Naive thymus-derived CD8-positive, alpha-beta T cell (primary cell): ENCODE data around the gene ZNF148. TPM values are rescaled to one million over a fixed set of nuclear protein-coding genes. Genes with fewer than 3 reads are reported as not detected.

ENCODE experiments used
- ATAC-seq, 2 donors: fragments of 150-1000 bp; cut with Tn5 transposase in 1 of 2; sonication (Bioruptor Pico), chemical (Tn5 transposase) in 1 of 2; 1 replicate in 1 of 2; 2 replicates in 1 of 2; pipeline ENCODE4 v1.10.0; 2021; ENCODE audit warnings: mild to moderate bottlenecking in 2 of 2, moderate library complexity in 2 of 2
- POLR2A ChIA-PET: fragments of 350-600 bp; sonication (Branson Sonifier 250); formaldehyde crosslinking; loops from one replicate; lab custom pipeline; 2021; ENCODE audit warnings: antibody characterized with exemption; lab: Charles Lee
- DNase-seq, 10 donors: peaks; one replicate each; pipeline versions ENCODE4 v3.0.0 to v3.0.0-alpha.2; 2020 to 2022
- H3K27ac Mint-ChIP-seq, 10 donors: one replicate each; pipeline ENCODE4 v1.8.0; 2020 to 2022; ENCODE audit warnings: mild to moderate bottlenecking in 10 of 10, mixed read lengths in 10 of 10, moderate library complexity in 4 of 10, inconsistent platforms in 1 of 10
- H3K27me3 Mint-ChIP-seq, 5 donors: one replicate each; pipeline ENCODE4 v1.8.0; 2021 to 2022; ENCODE audit warnings: mixed read lengths in 5 of 5
- H3K36me3 Mint-ChIP-seq, 3 donors: one replicate each; pipeline ENCODE4 v1.8.0; 2020 to 2022; ENCODE audit warnings: mixed read lengths in 3 of 3, mild to moderate bottlenecking in 2 of 3, inconsistent platforms in 1 of 3
- H3K4me1 Mint-ChIP-seq, 4 donors: one replicate each; pipeline ENCODE4 v1.8.0; 2021 to 2022; ENCODE audit warnings: mixed read lengths in 4 of 4
- H3K4me3 Mint-ChIP-seq, 10 donors: one replicate each; pipeline ENCODE4 v1.8.0; 2020 to 2022; ENCODE audit warnings: mild to moderate bottlenecking in 10 of 10, mixed read lengths in 10 of 10, moderate library complexity in 6 of 10, inconsistent platforms in 1 of 10
- H3K9me3 Mint-ChIP-seq, 9 donors: one replicate each; pipeline ENCODE4 v1.8.0; 2020 to 2022; ENCODE audit warnings: mixed read lengths in 9 of 9, mild to moderate bottlenecking in 3 of 9, inconsistent platforms in 1 of 9, moderate library complexity in 1 of 9
- polyA plus RNA-seq, 3 donors: library from polyadenylated mRNA; unstranded; fragments of 300-500 nt; fragmentation: Illumina TruSeq; gene quantifications; one replicate each; pipeline ENCODE4 v1.2.3, GENCODE V29; 2021
- total RNA-seq, 8 experiments: library from RNA in 2 of 8; stranded (reverse) in 2 of 8; gene quantifications; one replicate each; pipeline ENCODE4 v1.2.3 and lab custom pipeline; 2021 to 2026

ZNF148 gene
- total and polyA plus RNA-seq, 5 experiments from 2014 or later: 62.5 to 100 (median 80.7) TPM

DNA sequence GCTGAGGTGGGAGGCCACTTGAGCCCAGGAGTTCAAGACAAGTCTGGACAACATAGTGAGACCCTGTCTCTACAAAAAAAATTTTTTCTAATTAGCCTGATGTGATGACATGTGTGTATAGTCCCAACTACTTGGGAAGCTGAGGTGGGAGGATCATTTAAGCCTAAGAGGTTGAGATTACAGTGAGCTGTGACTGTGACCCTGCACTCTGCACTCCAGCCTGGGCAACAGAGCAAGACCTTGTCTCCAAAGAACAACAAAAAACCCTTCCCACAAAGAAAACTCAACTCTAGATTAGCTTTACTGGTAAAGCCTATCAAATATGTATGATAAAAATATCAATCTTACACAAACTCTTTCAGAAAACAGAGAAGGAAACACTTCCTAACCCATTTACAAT, 68.5 kb downstream of the ZNF148 start:
- peak overlapping the region in 3 of 10 donors; percentile 6 to 42 (median 14) for H3K4me3 Mint-ChIP-seq
- POLR2A ChIA-PET: no interaction called here
- ATAC-seq (no peak), DNase-seq (no peak)
- H3K9me3 Mint-ChIP-seq: no peaks in the 10 kb centered on the region
- peaks cover 21 to 65% (median 52%) of the 10 kb centered on the region in 4 donors for H3K4me1 Mint-ChIP-seq
- H3K27me3 Mint-ChIP-seq: no peaks in the 10 kb centered on the region
- peaks cover 5 to 63% (median 23%) of the 10 kb centered on the region in 3 donors for H3K36me3 Mint-ChIP-seq
- peak overlapping the region in 4 of 10 donors; percentile 17 to 38 (median 26) for H3K27ac Mint-ChIP-seq

DNA sequence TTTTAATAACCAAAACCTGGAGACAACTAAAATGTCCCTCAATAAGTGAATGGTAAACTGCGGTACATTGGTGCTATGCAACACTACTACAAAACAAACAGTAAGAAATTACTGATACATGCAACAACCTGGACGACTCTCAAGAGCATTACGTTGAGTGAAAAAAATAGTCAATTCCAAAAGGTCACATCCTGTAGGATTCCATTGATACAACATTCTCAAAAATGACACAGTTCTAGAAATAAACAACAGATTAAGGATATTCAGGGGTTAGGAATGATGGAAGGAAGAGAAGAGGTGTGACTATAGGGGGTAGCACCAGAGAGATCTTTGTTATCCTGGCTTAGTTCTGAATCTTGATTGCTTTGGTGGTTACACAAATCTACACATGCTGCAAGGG, 72.2 kb downstream of the ZNF148 start:
- H3K36me3 Mint-ChIP-seq: peaks cover 5 to 52% (median 19%) of the 10 kb centered on the region in 3 donors
- peaks cover 13 to 54% (median 40%) of the 10 kb centered on the region in 4 donors for H3K4me1 Mint-ChIP-seq
- DNase-seq (no peak), ATAC-seq (no peak)
- H3K27me3 Mint-ChIP-seq: no peaks in the 10 kb centered on the region
- POLR2A ChIA-PET: interaction anchor here (0.6 kb wide), 1 partner anchor 145 kb away, joined by 3 read pairs; no protein-coding TSS in a partner anchor
- no peaks in the 10 kb centered on the region for H3K9me3 Mint-ChIP-seq
- no peak overlapping the region for H3K27ac Mint-ChIP-seq
- H3K4me3 Mint-ChIP-seq: peak overlapping the region in 1 of 10 donors; percentile 37

DNA sequence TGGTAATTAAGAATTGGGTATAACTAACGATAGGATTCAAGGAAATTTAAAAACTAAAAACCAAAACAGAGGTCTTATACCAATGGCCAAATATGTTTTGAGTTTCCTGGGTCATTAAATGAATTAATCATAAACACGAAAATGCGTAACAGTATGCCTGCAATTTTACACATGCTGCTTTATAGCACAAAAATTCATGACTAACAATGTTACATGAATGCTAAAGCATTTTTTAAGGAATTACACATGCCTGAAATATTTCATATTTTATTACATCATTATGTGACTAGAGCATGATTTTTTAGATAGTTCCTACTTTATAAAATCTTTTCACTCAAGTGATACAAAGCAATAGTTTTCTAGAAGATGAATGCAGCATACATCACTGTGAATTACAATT, 74.7 kb downstream of the ZNF148 start:
- peaks cover 13 to 59% (median 41%) of the 10 kb centered on the region in 4 donors for H3K4me1 Mint-ChIP-seq

DNA sequence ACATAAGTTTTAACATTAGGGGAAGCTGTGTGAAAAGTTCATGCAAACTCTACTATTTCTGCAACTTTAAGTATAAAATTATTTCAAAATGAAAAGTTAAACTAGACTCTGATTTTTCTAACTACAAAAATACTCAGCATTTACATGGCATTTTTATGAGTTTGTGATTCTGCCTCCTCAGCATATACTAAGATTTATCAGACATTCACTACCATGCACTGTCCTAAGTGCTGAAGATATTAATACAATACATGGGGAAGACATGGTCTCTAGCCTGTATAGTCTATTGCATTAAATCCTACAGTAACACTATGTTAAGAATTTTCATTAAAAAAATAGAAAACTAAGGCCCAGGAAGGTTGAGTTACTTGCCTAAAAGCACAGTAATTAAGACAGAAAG, 80.7 kb downstream of the ZNF148 start:
- H3K9me3 Mint-ChIP-seq: no peaks in the 10 kb centered on the region
- POLR2A ChIA-PET: no interaction called here
- ATAC-seq: no peak
- peaks cover 23 to 66% (median 62%) of the 10 kb centered on the region in 4 donors for H3K4me1 Mint-ChIP-seq
- no peak overlapping the region for H3K27ac Mint-ChIP-seq
- no peaks in the 10 kb centered on the region for H3K27me3 Mint-ChIP-seq
- no peak overlapping the region for H3K4me3 Mint-ChIP-seq
- DNase-seq: no peak
- H3K36me3 Mint-ChIP-seq: peaks cover 0 to 30% (median 2%) of the 10 kb centered on the region in 3 donors

More for the DNA sequence above, 74.7 kb downstream of the ZNF148 start:
- no peak overlapping the region for H3K27ac Mint-ChIP-seq
- H3K4me3 Mint-ChIP-seq: no peak overlapping the region
- peaks cover 5 to 32% (median 8%) of the 10 kb centered on the region in 3 donors for H3K36me3 Mint-ChIP-seq
- no peaks in the 10 kb centered on the region for H3K27me3 Mint-ChIP-seq
- no peaks in the 10 kb centered on the region for H3K9me3 Mint-ChIP-seq
- DNase-seq: no peak
- ATAC-seq: no peak
- POLR2A ChIA-PET: no interaction called here

DNA sequence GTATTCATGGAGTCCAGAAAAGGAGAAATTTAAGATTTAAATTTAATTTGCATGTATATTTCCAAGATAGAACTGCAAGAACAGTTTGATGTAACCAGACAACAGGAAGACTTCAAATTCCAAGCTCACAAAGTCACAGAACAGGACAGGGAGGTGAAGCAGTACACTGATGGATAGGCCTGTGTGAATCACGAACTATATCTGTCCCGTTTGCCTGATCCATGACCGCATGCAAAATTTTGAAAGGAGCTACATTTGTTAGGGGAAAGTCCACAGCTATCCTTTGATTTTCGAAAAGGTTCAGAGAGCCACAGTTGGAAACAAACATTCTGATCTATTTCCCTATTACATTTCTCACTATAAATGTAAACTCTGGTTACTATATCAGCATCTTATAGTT, 83.1 kb downstream of the ZNF148 start:
- peaks cover 8 to 51% (median 19%) of the 10 kb centered on the region in 3 donors for H3K36me3 Mint-ChIP-seq

DNA sequence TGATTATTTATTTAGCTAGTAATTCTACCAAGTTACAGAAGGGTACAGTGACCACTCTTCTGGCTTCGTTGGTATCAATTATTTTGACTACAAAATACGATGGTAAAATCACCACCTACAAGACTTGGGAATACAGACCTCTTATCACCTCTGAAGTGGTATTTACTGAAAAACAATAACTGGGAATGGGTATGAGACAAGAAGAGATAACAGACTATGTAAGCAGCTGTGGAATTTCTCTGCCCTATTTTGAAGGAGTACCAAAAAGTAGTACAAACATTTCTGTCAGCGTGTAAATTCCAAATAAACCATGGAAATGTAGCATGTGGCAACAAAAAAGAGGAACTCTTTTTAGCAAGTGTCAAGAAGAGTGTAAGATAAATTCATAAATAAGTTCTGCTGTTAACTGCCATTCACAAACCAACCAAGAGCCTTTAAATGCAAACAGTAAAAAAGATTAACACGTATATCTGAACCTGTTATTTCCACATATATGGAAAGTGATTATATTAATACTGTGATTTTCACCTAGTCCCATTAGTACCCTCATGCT, 85.6 kb downstream of the ZNF148 start:
- no peak for ATAC-seq
- H3K4me1 Mint-ChIP-seq: peaks cover 25 to 74% (median 58%) of the 10 kb centered on the region in 4 donors
- POLR2A ChIA-PET: no interaction called here
- no peaks in the 10 kb centered on the region for H3K9me3 Mint-ChIP-seq
- H3K27me3 Mint-ChIP-seq: no peaks in the 10 kb centered on the region
- peaks cover 8 to 67% (median 19%) of the 10 kb centered on the region in 3 donors for H3K36me3 Mint-ChIP-seq
- peak overlapping the region in 3 of 10 donors; percentile 30 to 79 (median 55) for H3K27ac Mint-ChIP-seq
- no peak for DNase-seq
- no peak overlapping the region for H3K4me3 Mint-ChIP-seq

More for the DNA sequence above, 83.1 kb downstream of the ZNF148 start:
- Mint-ChIP-seq H3K9me3 (no peaks in the 10 kb centered on the region), H3K4me3 (no peak overlapping the region), H3K27me3 (no peaks in the 10 kb centered on the region), H3K4me1 (peaks cover 24 to 70% (median 58%) of the 10 kb centered on the region in 4 donors), H3K27ac (peak overlapping the region in 2 of 10 donors; percentile 5 to 38)
- POLR2A ChIA-PET: no interaction called here
- ATAC-seq (no peak), DNase-seq (no peak)

DNA sequence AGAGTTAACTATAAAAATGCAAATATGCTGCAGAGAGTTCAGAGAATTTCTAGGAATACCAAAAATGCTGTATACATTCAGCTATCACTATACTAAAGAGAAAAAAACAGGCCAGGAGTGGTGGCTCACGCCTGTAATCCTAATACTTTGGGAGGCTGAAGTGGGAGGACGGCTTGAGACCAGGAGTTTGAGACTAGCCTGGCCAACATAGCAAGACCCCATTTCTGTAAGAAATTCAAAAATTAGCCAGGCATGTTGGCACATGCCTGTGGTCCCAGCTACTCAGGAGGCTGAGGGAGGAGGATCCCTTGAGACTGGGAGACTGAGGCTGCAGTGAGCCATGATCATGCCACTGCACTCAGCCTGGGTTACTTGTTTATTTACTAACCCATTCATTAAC, 87.9 kb downstream of the ZNF148 start:
- H3K36me3 Mint-ChIP-seq: peaks cover 8 to 75% (median 18%) of the 10 kb centered on the region in 3 donors
- POLR2A ChIA-PET: no interaction called here

DNA sequence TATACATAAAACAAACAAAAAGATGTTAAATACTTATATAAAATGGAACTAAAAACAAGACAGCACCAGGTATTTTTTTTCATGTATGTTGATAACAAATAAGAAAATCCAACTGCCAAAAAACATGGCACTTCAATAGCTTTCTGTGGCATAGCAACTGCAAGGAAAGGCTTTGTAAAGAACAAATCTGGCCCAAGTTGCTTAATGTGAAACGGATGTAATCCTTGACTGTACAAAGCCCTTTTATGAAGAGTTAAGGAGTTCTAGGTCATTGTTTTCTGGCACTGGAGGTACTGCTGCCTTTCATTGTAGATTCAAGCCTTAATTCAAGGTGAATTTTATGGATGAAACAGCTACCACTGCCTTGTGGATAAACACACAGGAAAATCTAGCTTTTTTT, 93.7 kb downstream of the ZNF148 start:
- Mint-ChIP-seq H3K4me1 (peaks cover 4 to 35% (median 22%) of the 10 kb centered on the region in 4 donors), H3K4me3 (no peak overlapping the region), H3K27ac (no peak overlapping the region), H3K36me3 (peaks cover 0 to 70% (median 14%) of the 10 kb centered on the region in 3 donors), H3K9me3 (peaks cover 0 to 2% (median 0%) of the 10 kb centered on the region in 9 donors), H3K27me3 (no peaks in the 10 kb centered on the region)
- DNase-seq (no peak), ATAC-seq (no peak)
- POLR2A ChIA-PET: no interaction called here

More for the DNA sequence above, 87.9 kb downstream of the ZNF148 start:
- Mint-ChIP-seq H3K27ac (no peak overlapping the region), H3K4me1 (peaks cover 23 to 69% (median 51%) of the 10 kb centered on the region in 4 donors), H3K27me3 (no peaks in the 10 kb centered on the region), H3K4me3 (no peak overlapping the region), H3K9me3 (no peaks in the 10 kb centered on the region)
- no peak for ATAC-seq
- no peak for DNase-seq

DNA sequence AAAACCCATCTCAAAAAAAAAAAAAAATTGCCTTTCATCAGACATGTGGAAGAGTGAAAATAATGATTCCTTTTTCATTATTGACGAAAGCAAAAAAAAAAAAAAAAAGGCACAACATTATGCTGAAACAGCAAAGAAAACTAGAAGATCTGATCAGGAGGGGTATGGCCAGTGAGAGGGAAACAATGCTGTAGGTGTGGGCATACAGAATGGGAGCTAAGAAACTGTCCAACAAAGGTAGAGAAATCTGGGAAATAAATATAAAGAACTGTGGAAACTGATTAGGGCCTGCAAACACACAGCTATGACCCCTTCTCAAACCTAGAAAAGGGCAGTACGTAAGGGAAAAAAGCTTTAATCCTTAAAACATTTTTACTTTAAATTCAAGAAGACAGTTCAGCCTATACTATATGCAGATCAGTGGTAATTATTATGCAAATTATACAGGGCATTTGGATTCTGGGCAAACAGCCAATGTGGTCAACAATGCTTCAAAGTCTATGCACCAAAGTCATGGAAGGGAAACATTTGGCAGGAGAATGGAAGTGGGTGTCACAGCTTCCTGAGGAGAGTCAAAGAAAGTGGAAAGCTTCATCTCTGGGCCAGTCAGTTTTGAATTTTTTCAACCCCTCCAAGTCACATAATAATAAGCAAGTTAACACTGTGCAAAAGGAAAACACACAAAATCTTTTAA, 94.3 kb downstream of the ZNF148 start:
- H3K27ac Mint-ChIP-seq: peak overlapping the region in 4 of 10 donors; percentile 8 to 79 (median 24)

DNA sequence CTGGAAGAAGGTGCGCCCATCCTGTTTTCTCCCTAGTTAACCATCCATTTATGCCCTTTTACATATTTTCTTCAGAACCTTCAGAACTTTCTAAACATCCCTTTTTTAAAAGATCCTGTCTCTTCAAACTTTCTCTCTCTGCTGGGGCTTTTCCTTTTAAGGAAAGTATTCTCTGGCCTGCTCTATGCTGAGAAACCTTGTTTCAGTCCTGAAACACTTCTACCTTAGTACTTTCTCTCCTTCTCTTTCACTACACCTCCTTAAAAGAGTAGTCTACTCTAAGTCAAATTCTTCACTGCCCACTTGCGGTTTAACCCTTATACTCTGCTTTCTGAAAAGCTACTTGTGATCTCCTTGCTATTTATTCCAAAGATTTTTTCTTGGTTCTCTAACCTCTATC, 97.0 kb downstream of the ZNF148 start:
- POLR2A ChIA-PET: no interaction called here
- H3K4me1 Mint-ChIP-seq: peaks cover 4 to 16% (median 8%) of the 10 kb centered on the region in 4 donors
- H3K27me3 Mint-ChIP-seq: no peaks in the 10 kb centered on the region
- ATAC-seq (no peak), DNase-seq (no peak)
- H3K9me3 Mint-ChIP-seq: peaks cover 0 to 2% (median 0%) of the 10 kb centered on the region in 9 donors
- H3K4me3 Mint-ChIP-seq: no peak overlapping the region
- peak overlapping the region in 3 of 10 donors; percentile 12 to 66 (median 19) for H3K27ac Mint-ChIP-seq
- peaks cover 0 to 69% (median 14%) of the 10 kb centered on the region in 3 donors for H3K36me3 Mint-ChIP-seq

More for the DNA sequence above, 94.3 kb downstream of the ZNF148 start:
- DNase-seq (no peak), ATAC-seq (no peak)
- POLR2A ChIA-PET: no interaction called here
- Mint-ChIP-seq H3K27me3 (no peaks in the 10 kb centered on the region), H3K9me3 (peaks cover 0 to 2% (median 0%) of the 10 kb centered on the region in 9 donors), H3K4me3 (no peak overlapping the region), H3K36me3 (peaks cover 0 to 69% (median 14%) of the 10 kb centered on the region in 3 donors), H3K4me1 (peaks cover 4 to 29% (median 20%) of the 10 kb centered on the region in 4 donors)

DNA sequence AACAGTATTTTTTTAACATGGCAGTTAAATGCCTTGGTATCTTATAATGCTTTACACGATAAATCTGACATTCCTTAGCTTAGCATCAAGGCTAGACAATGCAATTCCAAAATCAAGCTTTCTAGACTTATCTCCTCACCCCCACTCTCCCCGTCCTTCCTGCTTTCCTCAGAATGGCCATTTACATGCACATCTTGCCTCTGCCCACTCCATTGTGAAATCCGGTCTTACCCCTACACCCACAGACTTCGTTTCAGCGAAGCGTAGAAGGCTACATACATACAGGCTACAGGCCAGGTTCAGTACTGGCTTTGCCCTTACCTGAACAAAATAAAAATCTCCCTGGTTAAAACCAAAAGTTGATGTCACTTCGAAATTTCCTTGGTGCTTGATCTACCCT, 104.0 kb downstream of the ZNF148 start:
- POLR2A ChIA-PET: interaction anchor here (0.5 kb wide), 1 partner anchor 127 kb away, joined by 3 read pairs; no protein-coding TSS in a partner anchor
- no peak for DNase-seq
- peaks cover 4 to 75% (median 26%) of the 10 kb centered on the region in 3 donors for H3K36me3 Mint-ChIP-seq

DNA sequence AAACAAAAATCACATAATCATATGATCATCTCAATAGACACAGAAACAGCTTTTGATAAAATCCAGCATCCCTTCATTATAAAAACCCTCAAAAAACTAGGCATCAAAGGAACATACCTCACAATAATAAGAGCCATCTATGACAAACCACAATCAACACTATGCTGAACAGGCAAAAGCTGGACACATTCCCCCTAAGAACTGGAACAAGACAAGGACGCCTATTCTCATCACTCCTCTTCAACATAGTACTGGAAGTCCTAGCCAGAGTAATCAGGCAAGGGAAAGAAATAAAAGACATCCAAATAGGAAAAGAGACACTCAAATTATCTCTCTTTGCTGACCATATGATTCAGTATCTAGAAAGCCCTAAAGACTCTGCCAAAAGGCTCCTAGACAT, 107.7 kb downstream of the ZNF148 start:
- no peak for DNase-seq
- peak overlapping the region in 3 of 10 donors; percentile 11 to 40 (median 15) for H3K27ac Mint-ChIP-seq

More for the DNA sequence above, 104.0 kb downstream of the ZNF148 start:
- ATAC-seq: no peak
- no peak overlapping the region for H3K4me3 Mint-ChIP-seq
- H3K27me3 Mint-ChIP-seq: no peaks in the 10 kb centered on the region
- no peaks in the 10 kb centered on the region for H3K9me3 Mint-ChIP-seq
- peaks cover 21 to 24% (median 23%) of the 10 kb centered on the region in 4 donors for H3K4me1 Mint-ChIP-seq
- H3K27ac Mint-ChIP-seq: peak overlapping the region in 2 of 10 donors; percentile 7 to 56

DNA sequence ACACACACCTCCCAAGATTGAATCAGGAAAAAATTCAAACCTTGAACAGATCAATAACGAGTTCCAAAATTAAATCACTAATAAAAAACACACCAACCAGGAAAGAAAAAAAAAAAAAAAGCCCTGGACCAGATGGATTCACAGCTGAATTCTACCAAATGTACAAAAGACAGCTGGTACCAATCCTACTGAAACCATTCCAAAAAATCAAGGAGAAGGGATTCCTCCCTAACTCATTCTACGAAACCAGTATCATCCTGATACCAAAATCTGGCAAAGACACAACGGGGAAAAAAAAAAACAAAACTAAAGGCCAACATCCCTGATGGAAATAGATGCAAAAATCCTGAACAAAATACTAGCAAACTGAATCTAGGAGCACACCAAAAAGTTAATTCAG, 108.2 kb downstream of the ZNF148 start:
- H3K4me1 Mint-ChIP-seq: peaks cover 21 to 25% (median 23%) of the 10 kb centered on the region in 4 donors
- no peak overlapping the region for H3K27ac Mint-ChIP-seq
- no peak overlapping the region for H3K4me3 Mint-ChIP-seq
- H3K9me3 Mint-ChIP-seq: no peaks in the 10 kb centered on the region
- H3K36me3 Mint-ChIP-seq: peaks cover 2 to 78% (median 26%) of the 10 kb centered on the region in 3 donors
- H3K27me3 Mint-ChIP-seq: no peaks in the 10 kb centered on the region
- DNase-seq (no peak), ATAC-seq (no peak)
- POLR2A ChIA-PET: no interaction called here

More for the DNA sequence above, 107.7 kb downstream of the ZNF148 start:
- no peak for ATAC-seq
- H3K36me3 Mint-ChIP-seq: peaks cover 4 to 76% (median 29%) of the 10 kb centered on the region in 3 donors
- POLR2A ChIA-PET: no interaction called here
- no peaks in the 10 kb centered on the region for H3K27me3 Mint-ChIP-seq
- peaks cover 21 to 25% (median 23%) of the 10 kb centered on the region in 4 donors for H3K4me1 Mint-ChIP-seq
- H3K9me3 Mint-ChIP-seq: no peaks in the 10 kb centered on the region
- H3K4me3 Mint-ChIP-seq: no peak overlapping the region
